A673 (cell line): ENCODE measurements around the gene GJD3.

Source experiments
- CTCF ChIP-seq: fragments of 300-800, 200-600 bp; sonication (generic); conservative IDR thresholded peaks from 2 replicates; pipeline ENCODE4 v1.5.1; 2017; ENCODE audit warnings: low read depth, mild to moderate bottlenecking, antibody characterized with exemption, low read length, moderate library complexity, mixed read lengths
- EZH2 ChIP-seq: fragments of 200-600 bp; sonication (generic); IDR thresholded peaks from 2 replicates; pipeline ENCODE4 v1.6.1; 2017; ENCODE audit warnings: borderline replicate concordance, low read depth, mild to moderate bottlenecking, mixed read lengths, antibody characterized with exemption, low read length; ENCODE audit not compliant: poor library complexity, severe bottlenecking

GRCh38 chr17:40348562-40349476 lies 15.7 kb downstream of the GJD3 start:
- TF ChIP-seq CTCF (no peak), EZH2 (no peak)
